CD4-positive, alpha-beta T cell treated with Interleukin-10 for 1 hour (primary cell): ENCODE data around the gene STRADA.

Source experiments
- DNase-seq: peaks from one replicate; pipeline ENCODE4 v3.0.0-alpha.2; 2020

Gene STRADA

DNA sequence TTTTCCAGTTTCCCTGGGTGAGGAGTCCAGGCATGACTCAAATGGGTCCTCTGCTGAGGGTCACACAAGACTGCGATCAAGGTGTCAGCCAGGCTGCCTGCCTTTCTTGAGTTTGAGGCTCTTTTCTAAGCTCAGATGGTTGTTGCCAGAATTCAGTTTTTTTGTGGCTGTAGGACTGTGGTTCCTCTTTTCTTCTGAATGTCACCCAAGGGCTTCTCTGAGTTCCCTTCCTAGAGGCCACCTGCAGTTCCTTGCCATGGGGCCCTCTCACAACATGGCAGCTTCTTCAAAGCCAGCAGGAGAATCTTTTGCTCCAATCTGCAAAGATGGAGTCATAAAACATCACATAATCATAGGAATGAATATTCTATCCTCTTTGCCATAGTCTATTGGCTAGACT lies 59.2 kb downstream of the STRADA start:
- no peak for DNase-seq

DNA sequence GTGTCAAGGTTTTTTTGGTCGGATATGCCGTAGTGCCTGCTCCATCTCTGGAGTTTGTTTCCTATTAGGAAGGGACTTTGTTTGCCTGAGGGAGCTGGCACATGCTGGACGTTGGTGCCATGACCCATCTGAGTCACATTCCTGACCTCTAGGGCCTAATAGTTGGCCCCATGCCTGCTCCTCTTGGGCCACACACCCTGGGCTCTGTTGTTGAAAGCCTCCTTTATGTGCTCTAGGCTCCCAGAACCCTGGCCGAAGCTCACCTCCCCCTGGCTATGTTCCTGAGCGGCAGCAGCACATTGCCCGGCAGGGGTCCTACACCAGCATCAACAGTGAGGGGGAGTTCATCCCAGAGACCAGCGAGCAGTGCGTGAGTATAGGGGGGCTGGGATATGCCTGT lies 60.1 kb downstream of the STRADA start:
- no peak for DNase-seq

- no peak for DNase-seq
Measured at GRCh38 chr17:63680700-63681099, 60.9 kb downstream of the STRADA start.

DNA sequence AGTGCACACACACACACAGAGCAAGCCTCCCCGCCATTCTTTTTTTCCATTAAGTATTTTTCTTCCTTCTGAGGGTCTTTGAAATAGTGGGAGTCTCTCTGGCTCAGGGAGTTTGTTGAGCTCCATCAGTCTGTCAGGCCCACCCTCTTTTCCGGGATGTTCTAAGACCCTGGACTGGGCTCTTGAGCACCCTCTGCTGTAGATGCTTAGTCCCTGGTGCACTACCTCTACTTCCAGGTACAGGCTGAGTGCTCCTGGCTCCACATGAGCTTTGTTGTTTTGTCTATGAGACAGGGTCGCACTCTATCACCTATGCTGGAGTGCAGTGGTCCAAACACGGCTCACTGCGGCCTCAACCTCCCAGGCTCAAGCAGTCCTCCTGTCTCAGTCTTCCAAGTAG lies 62.4 kb downstream of the STRADA start:
- DNase-seq = no peak

- DNase-seq = no peak
Measured at GRCh38 chr17:63676584-63676983, 65.0 kb downstream of the STRADA start.

DNA sequence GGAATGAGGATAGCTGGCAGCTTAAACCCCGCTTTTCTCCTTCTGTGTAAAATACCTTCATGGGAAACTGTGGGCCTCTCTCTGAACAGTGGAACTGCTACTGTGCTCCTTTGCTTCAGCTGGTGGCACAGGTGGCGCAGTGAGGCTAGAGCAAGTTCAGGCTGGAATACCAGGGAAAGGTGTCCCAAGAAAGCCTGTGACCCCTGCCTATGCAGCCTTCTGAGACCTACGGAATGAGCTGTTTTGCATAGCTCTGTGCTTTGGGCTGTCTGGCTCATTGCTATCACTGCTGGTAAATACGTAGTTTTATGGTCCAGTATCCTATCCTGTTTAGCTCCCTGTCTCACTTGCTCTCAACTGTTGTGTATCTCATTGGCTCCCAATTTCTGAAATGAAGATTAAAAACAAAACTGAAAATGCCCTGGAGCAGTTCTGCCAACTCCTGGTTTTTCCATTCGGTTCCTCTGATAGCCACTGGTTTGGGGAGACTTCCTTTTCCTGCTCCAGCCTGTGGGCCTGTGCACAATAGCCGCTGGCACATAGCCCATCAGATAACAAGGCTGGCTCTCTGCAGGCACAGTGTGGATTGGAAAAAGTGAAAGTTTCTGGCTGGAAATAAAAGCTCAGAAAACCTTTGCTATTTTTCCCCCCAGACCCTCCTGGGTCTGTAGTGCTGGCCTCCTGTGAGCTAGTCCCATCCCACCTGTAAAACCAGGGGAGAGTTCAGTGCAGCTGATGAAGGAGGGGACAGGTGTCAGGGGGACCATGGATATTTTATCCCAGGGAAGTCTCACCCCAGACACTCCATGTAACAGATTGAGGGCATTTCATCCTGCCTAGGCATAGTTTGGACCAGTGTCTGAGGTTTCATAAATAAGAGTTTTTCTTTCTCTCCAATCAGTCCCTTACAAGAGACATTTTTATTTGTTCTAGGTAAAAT lies 65.7 kb downstream of the STRADA start:
- no peak for DNase-seq

GRCh38 chr17:63675231-63675606 lies 66.4 kb downstream of the STRADA start:
- DNase-seq = no peak

- no peak for DNase-seq
Measured at GRCh38 chr17:63672856-63673255, 68.7 kb downstream of the STRADA start.

- DNase-seq = peak; percentile 8
Measured at GRCh38 chr17:63665527-63666214, 75.9 kb downstream of the STRADA start.

- no peak for DNase-seq
Measured at GRCh38 chr17:63659850-63660249, 81.7 kb downstream of the STRADA start.

DNA sequence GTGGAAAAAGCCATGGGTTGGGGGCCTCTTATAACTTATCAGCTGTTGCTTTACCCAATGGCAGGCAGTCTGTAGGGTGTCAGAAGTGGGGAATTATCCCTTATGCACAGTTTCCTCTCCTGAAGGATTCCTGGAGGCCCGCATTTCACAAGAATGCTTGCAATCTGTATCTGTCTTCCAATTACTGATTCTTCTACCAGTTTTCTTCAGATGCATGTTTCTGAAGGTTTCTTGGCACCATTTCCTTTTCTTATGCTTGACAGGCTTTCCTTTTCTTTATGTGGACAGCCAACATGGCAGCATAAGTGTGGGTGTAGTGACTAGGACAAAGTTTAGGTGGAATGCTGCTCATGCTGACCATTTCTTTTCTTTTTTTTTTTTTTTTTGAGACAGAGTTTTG lies 83.2 kb downstream of the STRADA start:
- no peak for DNase-seq

DNA sequence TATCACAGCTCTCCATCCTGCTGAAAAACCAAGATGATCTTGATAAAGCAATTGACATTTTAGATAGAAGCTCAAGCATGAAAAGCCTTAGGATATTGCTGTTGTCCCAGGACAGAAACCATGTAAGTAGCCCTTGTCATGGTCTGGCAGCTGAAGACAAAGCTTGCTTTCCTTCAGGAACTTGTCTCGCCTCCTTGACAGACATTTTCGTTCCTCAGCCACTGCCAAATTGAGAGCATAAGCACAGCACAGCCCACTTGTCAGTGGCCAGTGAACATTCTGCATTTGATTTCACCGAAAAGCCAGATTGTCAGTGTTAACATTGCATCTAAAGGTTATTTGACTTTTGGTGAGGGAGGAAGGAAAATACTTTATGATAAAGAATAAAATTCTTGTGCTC lies 83.8 kb downstream of the STRADA start:
- DNase-seq = no peak

DNA sequence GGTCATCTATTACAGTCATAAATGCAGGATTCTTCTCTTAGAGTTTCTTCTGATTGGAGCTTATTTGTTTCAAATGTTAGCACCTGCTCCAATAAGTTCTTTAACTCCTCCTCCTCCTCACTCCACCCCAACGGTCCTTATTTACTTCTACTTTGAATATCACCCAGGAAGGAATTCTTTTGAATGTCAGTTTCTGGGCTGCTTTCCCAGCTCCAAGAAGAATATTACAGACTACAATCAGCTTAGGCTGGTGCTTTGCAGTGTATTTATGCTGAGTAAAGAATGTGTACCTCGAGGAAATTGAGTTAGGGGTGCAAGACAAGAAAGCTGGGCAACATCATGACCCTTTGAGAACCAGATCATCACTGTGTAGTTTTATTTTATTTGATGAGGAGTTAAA lies 88.5 kb downstream of the STRADA start:
- no peak for DNase-seq
